WI38 (cell line): ENCODE measurements around the gene SFXN3.
"Not testable (repeated sequence)": the region's sequence is repeated elsewhere in the genome, so short reads cannot be mapped to it uniquely, and the experiment has no call there.

Experiments
- H3K4me3 ChIP-seq: 2 replicates; pipeline ENCODE4 v1.5.1; 2011; ENCODE audit warnings: low read depth, mild to moderate bottlenecking, control low read depth, low read length
- TF ChIP-seq, protein P1 (sequence below): IDR thresholded peaks from 2 replicates; pipeline ENCODE4 v1.5.1; 2012; ENCODE audit warnings: low read depth, mild to moderate bottlenecking, control low read depth, low read length

SFXN3 gene

DNA sequence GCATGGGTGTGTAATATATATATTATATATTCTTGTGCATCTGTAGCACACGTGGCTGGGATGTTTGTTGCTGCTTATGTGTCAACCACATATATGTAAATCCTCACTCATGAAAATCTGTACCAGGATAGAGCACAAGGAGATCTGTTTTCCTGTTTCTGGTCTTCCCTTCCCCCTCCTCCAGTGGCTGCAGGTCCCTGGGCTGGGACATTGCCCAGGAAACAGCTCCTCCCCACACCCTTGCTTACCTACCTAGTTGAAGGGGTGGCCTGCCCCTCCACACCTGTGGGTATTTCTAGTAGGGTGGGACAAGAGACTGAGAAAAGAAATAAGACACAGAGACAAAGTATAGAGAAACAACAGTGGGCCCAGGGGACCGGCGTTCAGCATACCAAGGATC is 2.2 kb downstream of the SFXN3 start:
- TF ChIP-seq, protein P1, sequence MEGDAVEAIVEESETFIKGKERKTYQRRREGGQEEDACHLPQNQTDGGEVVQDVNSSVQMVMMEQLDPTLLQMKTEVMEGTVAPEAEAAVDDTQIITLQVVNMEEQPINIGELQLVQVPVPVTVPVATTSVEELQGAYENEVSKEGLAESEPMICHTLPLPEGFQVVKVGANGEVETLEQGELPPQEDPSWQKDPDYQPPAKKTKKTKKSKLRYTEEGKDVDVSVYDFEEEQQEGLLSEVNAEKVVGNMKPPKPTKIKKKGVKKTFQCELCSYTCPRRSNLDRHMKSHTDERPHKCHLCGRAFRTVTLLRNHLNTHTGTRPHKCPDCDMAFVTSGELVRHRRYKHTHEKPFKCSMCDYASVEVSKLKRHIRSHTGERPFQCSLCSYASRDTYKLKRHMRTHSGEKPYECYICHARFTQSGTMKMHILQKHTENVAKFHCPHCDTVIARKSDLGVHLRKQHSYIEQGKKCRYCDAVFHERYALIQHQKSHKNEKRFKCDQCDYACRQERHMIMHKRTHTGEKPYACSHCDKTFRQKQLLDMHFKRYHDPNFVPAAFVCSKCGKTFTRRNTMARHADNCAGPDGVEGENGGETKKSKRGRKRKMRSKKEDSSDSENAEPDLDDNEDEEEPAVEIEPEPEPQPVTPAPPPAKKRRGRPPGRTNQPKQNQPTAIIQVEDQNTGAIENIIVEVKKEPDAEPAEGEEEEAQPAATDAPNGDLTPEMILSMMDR: no peak
- H3K4me3 ChIP-seq: peak overlapping the region; percentile 95

DNA sequence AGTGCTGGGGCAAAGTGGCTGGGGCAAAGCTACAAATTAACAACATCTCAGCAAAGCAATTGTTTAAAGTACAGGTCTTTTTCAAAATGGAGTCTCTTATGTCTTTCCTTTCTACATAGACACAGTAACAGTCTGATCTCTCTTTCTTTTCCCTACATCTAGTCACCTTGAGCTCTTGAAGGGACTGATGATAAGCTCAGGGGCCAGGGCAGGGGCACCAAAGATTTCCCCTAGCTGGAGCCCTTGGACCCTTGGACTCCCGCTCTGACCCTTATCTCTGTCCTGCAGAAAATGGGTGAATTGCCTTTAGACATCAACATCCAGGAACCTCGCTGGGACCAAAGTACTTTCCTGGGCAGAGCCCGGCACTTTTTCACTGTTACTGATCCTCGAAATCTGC is 3.4 kb downstream of the SFXN3 start:
- H3K4me3 ChIP-seq: not testable (repeated sequence)

DNA sequence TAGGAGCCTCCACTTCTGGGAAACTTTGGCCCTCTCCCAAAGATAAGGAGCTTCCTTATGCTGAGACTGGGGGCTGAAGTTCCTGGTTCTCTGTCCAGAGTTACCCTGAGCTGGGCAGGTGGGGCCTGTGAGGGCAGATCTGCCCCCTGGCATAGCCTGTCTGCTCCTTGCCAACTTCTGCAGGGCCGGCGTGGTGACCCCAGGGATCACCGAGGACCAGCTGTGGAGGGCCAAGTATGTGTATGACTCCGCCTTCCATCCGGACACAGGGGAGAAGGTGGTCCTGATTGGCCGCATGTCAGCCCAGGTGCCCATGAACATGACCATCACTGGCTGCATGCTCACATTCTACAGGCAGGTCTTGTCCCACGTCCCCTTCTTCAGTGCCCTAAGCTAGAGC is 4.3 kb downstream of the SFXN3 start:
- TF ChIP-seq, protein P1: no peak
- H3K4me3 ChIP-seq: no peak overlapping the region

DNA sequence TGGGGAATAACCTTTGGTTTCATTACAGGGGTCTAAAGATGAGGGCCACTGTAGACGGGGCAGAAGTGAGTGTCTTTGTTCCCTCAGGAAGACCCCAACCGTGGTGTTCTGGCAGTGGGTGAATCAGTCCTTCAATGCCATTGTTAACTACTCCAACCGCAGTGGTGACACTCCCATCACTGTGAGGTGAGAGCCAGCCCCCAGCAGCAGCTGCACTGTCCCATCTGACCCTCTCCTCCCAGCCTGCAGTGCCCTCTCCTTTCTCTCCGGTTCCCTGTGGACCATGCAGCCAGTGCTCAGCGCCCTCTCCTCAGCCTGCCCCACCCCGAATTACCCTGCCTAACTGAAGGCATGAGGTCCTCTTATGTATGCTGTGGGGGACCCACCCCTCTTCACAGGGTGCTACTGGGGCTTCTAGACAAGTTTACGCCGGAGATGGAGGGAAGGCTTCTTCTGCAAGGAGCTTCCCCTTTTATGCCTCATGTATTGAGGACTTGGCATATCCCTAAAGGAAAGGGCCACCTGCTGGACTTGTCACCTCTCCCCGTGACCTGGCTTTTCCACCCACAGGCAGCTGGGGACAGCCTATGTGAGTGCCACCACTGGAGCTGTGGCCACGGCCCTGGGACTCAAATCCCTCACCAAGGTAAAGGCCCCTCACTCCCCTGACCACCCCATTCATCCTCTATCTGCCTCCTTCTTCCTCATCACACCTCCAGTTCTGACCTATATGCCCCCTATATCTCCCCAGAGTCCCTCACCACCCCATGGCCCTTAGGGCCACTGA is 5.1 kb downstream of the SFXN3 start:
- H3K4me3 ChIP-seq: no peak overlapping the region
- TF ChIP-seq, protein P1: no peak

DNA sequence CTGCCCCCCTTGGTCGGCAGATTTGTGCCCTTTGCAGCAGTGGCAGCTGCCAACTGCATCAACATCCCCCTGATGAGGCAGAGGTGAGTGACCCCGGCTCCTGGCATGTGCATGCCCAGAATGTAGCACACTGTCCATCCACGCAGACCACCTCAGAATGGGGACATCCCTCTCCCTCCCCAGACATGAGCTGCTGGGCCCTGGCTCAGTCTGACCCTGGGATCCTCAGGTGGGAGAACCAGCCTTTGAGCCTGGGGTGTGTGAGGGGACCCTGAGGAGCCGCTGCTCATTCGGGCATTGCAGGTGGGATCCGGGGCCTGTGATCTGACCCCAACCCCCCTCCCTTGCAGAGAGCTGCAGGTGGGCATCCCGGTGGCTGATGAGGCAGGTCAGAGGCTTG is 5.7 kb downstream of the SFXN3 start:
- TF ChIP-seq, protein P1: no peak
- no peak overlapping the region for H3K4me3 ChIP-seq

DNA sequence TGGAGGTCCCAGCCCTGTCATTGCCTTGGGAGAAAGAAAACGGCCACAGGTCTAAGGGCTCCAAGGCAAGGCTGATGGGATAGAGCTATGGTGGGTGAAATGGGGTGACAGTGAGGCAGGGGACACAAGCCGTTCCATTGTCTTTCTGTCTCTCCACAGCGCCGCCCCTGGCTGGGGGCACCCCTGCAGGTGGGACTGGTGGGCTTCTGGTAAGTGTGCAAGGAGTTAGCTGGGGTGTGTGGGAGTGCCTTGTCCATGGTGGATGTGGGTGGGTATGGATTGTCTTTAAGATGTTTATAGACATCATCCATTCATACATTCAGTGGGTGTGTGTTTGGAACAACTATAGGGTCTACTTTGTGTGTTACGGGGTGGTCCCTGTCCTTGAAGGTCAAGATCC is 7.5 kb downstream of the SFXN3 start:
- no peak overlapping the region for H3K4me3 ChIP-seq
- TF ChIP-seq, protein P1: no peak

DNA sequence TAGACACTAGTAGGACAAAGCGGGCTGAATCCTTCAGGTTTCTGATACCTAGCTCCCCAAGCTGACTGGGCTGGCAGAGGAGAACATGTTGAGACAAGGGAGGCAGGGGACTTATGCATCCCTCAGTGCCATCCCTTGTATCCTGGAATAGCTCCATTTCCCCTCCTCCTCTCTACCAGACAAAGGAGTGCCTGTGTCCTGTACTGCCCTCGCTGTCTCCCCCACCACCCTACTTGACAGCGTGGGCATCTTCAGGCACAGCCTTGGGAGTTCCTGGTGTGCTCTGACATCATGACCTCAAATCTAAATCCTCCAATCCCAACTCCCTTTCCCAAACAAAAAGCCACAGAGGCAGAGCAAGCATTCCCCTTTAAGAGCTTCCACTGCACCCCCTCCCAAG is 9.0 kb downstream of the SFXN3 start:
- TF ChIP-seq, protein P1: no peak
- no peak overlapping the region for H3K4me3 ChIP-seq

DNA sequence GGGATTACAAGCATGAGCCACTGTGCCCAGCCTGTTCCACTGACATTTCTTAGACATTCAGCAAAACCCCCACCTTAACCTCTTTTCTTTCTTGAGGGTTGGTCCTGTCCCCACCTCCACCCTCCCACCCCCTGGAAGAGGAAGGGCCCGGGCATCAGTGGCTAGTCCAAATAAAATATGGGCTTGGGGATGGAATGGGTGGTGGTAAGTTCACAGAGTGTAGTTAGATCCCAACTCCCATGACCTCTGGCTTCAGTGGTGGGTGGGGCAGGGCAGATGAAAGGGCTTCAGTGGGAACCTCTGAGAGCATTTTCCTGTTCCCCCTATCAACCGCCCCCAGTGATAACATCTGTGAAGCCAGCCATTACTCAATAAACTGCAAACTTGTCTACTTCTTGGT is 9.8 kb downstream of the SFXN3 start:
- no peak overlapping the region for H3K4me3 ChIP-seq
- TF ChIP-seq, protein P1: no peak
